HG02973 (cell line): Measurements from ENCODE around the gene GTF2F2.

ENCODE experiments used
- ATAC-seq: cut with Tn5 transposase; IDR thresholded peaks from one replicate; pipeline ENCODE4 v1.9.1; 2021; ENCODE audit warnings: moderate library complexity; ENCODE audit not compliant: unreplicated experiment

The GTF2F2 gene, protein sequence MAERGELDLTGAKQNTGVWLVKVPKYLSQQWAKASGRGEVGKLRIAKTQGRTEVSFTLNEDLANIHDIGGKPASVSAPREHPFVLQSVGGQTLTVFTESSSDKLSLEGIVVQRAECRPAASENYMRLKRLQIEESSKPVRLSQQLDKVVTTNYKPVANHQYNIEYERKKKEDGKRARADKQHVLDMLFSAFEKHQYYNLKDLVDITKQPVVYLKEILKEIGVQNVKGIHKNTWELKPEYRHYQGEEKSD

DNA sequence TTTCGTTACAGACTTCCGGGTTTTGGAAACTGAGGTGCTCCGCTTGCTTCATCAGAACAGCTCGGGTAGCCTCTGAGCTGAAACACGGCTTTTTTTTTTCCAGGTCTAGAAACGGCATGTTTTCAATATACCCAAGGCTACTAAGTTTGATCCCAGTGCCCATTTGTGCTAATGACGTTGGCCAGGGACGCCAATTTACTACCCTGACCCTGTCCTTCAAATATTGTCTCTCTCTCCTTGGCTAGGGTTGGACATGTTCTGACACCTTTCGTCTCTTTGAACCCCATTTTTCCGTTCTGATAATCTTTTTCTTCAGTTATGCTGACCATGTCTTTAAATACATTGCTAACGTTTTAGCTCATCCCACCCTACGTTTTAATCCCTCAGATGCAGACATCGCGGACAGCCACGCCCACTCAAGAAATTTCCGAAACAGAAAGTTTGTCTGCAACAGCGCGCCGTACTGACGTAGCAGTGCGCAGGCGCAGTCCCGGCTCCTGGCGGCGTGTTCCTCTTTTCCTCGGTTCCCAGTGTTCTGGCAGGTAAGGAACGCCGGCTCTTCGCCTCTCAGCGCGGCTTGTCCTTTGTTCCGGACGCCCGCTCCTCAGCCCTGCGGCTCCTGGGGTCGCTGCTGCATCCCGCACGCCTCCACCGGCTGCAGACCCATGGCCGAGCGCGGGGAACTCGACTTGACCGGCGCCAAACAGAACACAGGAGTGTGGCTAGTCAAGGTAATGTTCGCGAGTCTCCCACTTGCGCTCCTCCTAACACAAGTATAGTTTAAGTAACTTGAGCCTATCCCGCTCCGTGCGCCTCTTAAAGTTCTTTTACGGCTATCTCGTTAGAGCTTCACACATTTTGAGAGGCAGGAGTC lies at the start of gene GTF2F2:
GTF2F2 (plus strand) TSS at position 520 of the 874 bp plus-strand sequence; CDS start at position 666, 146 bp downstream.
- ATAC-seq = peak; percentile 68

DNA sequence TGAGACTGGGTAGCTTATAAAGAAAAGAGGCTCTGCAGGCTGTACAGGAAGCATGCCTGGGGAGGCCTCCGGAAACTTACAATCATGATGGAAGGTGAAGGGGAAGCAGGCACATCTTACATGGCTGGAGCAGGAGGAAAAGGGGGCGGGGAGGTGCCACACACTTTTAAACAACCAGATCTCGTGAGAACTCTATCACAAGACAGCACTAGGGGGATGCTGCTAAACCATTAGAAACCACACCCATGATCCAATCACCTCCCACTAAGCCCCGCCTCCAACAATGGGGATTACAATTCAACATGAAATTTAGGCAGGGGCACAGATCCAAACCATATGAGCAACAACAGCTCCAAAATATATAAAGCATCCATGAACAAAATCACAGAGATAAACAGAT lies 46.5 kb upstream of the GTF2F2 start:
- no peak for ATAC-seq

DNA sequence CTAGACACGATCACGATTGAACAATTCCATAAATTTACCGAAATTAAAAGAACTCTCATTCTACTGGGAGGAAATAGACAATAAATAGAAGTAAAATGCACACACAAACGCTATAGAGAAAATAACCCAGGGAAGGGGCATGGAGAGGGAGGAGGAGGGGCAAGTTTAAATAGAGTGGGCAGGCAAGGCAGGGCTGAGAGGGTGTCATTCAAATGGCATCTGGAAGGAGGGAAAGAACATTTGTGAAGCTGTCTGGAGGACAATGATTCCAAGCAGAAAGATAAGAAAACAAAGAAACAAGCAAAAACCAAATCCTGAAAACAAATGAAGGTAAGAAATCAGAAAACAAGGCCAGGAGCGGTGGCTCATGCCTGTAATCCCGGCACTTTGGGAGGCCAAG lies 45.6 kb upstream of the GTF2F2 start:
- ATAC-seq = no peak

DNA sequence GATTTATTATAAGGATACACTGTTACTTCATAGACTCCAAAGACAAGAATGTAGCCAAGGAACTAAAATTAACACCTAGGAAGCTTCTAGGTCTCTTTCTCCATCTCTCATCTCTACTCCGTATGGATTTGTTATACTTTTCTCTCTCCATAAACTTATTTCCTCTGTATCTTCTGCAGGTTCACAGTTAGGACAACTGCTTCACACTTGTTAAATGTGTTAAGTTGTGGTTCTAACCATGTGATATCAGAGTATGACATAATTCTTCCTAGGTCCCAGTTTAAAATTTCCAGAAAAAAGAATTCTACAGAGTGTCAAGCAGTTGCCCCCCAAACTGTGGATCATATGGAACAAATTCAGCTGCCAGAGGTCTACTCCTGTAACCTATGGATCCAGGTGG lies 42.3 kb upstream of the GTF2F2 start:
- no peak for ATAC-seq

DNA sequence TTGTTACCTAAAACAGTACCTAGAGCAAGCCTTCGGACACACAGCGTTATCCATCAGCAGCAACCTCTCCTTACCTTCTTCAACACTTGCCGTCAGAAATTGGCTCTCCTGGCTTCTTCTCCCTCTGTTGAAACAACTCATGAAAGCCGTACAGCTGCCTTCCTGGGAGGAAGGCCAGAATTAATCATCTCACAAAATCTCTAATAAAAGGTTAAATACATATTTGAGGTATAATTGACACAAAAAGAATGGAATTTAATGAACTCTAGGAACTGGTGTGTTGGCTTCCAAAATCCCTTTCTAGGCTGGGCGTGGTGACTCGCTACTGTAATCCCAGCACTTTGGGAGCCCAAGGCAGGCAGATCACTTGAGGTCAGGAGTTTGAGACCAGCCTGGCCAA lies 37.3 kb upstream of the GTF2F2 start:
- no peak for ATAC-seq

DNA sequence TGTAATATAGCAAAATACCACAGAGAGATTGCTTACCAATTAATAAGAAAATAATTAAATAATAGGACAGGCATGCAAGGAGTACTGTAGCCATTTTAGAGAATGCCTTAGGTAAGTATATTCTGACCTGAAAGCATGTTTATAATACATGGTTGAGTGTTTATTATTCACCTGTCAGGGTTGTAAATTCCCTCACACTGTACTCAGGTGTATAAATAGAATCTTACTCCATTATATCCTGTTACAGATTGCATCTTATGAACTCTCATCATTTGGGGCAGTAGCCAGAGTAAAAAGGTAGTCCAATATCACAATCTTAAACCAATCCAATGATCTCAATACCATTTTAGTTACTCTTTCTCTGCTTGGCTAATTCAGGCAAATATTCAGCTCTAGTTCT lies 35.8 kb upstream of the GTF2F2 start:
- ATAC-seq = no peak

DNA sequence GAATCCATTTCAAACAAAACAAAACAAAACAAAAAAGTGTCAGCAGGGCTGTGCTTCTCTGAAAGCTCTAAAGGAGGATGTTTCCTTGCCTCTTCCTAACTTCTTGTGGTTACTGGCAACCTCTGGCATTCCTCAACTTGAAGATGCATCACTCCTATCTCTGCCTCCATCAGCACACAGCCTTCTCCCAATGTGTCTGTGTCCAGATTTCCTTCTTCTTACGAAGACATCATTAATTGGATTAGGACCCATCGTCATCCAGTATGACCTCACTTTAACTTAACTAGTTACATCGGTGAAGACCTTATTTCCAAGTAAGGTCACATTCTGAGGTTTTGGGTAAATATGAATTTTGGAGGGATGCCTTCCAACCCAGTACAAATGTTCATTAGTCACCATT lies 33.8 kb upstream of the GTF2F2 start:
- no peak for ATAC-seq

DNA sequence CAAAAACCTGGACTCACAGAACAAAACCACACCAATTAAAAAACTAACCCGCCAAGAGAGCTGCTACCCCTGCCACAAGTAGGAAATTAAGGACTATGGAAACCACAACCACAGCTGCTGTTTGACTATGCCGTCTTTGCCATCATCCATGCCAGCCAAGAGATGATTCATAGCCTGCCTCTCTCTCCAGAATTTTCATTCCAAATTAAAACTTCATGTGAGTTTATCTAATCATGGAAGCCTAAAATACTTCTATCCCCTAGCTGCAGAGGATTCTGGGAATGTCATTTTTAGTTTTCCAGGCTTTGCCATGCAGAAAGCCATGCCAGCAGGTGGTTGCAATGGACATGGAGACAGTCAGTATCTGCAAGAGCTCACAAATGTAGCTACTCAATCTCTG lies 27.6 kb upstream of the GTF2F2 start:
- no peak for ATAC-seq

DNA sequence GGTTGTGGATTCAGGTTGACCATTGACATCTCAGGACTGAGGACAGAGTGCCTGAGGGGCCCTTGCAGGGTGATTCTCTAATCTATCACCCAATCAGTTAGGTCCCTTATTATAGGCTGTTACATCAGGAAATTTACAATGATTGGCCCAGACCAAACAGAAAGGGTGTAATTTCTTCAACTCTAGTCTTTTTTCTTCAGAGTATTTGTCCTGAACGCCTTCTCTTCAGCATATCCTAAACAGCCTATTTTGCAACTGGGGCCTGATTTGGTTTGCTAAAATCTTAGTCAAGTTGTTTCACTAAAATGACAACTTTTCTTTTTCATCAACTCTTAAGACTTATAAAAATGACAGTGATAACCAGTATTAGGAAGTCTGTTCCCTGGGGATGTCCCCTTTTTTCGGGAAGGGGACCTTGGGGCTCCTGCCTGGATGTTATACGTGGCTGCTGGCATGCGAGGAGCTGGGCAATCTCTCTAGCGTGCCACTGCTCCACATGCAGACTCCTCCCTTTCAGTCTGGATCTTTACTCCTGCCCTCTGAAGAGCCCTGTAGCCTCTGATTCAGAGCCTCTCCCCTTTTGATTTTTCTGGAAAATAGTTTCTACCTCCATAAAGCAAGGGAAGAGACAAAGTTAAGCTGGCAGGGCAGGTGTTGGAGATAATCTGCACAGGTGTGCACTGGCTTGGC lies 19.6 kb upstream of the GTF2F2 start:
- ATAC-seq = no peak

DNA sequence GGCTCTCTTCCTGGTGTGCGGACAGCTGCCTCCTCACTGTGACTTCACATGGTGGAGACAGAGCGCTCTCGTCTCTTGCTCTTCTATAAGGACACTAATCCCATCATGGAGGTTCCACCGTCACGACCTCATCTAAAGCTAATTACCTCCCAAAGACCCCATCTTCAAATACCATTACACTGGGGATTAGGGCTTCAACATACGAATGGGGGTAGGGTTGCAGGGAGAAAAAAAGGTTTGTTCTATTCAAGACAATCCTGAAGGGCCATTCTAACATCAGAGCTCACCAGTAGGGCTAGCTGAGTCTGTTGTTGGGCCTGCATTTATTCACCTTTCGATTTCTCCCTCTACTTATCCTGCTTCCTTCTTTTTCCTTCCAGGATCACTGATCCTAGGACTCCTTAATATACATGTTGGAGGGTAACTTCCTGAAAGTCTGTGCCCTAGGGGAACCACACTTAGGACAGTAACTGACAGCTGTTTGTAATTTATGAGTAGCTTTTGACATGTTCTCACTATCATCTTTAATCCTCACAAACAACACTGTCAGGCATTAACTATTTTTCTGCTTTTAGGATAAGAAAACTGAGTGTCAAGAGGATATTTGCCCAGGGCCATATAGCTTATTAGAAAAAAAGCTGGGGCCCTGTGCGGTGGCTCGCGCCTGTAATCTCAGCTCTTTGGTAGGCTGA lies 18.8 kb upstream of the GTF2F2 start:
- no peak for ATAC-seq

DNA sequence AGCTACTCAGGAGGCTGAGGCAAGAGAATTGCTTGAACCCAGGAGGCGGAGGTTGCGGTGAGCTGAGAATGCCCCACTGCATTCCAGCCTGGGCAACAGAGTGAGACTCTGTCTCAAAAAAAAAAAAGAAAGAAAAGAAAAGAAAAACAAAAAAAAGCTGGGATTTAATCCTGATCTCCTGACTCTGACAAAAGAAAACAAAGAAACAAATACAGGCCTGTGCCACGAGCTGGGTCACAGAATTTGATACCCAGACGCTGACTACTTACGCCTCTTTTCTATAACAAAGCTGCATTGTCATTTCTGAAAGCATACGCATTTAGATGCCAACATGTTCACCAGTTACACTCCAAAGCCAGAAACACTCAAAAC lies 18.2 kb upstream of the GTF2F2 start:
- no peak for ATAC-seq

DNA sequence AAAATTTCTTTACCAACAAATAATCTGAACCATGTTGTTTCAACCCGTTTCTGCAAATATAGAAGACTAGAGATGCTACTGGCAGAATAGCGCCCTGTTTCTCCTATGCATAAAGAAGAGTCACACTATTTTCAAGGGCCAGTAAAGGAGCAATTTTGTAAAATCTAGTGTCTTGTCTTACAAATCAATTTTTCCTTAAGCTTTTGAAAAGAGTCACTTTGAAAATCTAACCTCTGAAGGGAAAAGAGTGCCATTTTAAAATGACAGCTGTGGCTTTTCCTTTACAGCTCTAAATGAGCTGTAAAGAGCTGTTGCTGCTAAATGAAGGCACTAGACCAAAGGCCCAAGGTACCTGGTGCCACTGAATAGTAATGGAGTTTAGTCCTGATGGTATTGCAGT lies 16.9 kb upstream of the GTF2F2 start:
- no peak for ATAC-seq

DNA sequence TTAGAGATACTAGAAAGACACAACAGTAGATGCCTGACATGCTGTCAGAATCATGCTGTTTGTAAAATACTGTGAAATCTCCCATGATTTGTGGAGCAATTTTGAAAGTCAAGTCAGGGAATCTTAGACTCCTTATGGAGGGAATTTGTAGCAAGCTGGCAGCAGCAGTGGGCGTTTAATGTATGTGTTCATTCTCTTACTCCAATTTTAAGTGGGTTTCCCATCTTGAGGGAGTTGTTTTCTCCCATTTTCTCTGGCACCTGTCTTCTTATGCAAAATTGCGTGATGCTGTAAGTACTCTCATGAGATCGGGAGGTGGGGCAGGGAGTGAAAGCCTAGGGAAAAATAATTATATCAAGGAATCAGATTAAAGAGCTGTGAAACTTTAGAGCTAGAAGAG lies 16.0 kb upstream of the GTF2F2 start:
- ATAC-seq = no peak

DNA sequence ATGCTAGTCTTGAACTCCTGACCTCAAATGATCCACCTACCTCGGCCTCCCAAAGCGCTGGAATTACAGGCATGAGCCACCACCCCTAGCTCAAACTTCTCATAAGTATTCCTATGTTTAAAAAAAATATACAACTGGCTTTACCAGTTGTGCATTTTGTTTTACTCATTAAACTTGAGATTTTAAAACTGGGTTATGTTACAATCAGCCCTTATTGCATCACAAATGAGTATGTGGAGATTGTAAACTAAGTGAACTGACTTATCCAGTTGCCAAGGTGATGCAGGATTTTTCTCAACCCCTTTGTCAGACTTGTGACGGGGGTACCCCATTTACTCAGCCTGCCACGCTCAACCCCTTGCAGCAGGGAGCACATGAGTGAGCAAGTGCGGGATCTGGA lies 14.4 kb upstream of the GTF2F2 start:
- ATAC-seq = no peak

DNA sequence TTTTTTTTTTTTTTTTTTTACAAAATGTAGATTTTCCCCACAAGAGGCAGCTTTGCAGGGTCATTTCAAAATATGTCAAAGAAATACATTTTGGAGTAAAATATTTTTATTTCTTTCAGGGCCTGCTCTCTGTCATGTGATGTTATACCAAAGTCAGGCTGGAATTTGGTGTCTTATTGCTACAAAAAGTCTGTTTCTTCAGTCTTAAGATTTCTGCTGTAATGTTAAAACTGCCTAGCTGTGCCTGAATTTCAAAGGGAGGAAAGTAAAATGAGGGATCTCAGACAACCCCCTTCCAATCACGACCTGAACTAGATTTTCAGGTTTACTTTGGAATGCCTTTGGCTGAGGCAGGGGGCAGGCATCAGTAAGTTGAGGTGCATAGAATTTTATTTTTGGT lies 12.8 kb upstream of the GTF2F2 start:
- no peak for ATAC-seq

DNA sequence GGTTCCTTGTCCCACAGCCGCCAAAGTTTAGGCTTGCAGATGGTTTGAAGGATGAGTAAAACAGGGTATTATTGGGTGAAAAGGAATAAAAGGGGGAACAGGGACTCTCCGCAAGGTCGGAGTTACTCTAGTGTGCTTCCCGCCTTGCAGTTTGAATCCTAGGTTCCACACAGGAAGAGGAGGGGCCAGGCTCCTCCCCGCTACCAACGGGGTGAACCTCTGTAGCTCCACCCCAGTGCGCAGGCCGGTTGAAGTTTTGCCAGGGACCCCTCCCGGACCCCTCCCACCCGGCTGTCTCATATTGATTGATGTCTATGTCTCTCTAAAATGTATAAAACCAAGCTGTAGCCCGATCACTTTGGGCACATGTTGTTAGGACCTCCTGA lies 11.6 kb upstream of the GTF2F2 start:
- ATAC-seq = no peak

DNA sequence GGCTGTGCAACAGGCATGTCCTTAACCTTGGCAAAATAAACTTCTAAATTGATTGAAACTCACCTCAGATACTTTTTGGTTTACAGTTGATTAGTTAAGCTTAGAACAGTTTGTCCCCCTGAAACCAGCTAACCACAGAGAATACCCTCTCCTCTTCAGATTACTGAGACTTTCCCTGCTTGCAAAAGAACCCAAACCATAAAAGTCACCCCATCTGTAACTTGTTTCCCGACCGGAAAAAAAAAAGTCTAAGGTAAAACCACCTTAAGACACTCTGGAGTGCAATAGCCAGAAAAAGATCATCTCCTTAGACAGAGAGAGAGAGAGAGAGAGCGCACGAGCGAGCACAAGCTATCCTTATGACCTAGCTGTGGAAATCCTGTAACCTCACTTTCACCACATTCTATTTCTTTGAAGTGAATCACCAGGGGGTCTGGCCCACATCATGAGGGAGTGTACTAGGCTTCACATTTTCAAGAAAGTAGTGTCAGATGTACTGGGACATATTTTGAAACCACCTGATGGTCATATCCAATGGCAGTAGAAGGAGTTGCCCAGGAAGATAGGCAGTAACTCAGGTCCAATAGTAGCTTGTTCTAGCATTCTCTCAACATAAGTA lies 11.1 kb upstream of the GTF2F2 start:
- peak; percentile 85 for ATAC-seq

DNA sequence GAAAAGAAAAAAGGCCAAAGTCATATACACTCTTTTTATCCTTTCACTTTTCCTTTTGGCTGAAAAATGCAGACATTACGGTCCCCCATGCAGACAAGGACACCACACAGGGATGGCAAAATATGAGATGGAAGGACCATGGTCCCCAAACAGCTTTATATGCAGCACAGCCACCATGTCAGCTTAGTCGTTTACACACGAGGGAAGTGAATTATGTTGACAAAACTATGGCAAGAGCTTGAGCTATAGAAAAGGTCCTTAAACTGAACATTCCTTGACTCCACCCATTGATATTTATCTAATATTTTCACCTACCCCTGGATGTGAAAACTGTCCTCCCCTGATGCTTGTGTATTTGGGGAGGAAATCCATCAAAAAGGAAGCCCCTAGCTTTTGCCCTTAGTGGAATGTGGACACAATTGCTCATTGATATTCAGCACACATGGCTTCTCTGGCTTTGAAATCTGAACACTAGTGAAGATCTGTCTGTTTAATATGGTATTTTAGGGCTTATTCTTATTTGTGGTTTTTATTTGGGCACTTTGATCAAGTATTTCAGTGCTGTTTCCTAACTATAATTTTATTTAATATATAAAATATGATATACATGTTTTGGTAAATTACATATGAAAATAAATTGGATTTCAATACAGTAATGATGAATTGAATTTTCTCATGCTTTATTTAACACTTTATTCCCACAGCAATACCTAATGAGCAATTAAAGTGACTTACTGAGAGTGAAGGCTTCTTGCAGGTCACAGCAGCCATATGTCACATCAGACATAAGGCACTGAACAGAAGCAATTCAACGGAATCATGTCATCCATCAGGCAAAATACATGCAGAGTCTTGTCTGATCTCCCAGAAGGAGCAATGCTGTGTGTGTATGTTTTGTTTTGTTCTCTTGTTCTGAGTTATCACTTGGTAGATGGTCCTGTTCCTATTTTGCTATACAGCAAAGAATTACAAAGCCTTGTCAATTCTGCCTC lies 6.8 kb upstream of the GTF2F2 start:
- ATAC-seq = no peak

DNA sequence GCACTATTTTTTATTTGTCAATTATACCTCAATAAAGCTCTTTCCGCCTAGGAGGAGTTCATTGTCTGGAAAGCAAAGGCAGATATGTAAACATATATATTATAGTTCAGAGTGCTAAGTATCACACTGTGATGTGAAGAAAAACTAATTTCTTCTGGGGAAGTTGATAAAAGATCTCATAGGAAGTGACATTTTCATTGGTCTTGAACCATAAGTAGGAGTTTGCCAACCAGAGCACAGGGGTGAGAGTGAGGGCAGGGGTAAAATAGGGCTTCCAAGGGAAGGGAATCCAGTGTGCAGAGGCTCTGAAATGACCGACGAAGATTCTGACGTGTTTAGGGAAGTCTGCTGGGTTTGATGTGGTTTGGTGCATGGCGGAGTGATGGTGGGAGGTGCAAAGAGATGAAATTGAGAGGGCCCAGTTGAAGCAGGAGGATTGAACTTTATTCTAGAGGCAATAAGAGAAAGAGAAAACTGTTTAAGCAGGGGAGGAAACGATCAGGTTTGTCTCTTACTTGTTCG lies 780 bp upstream of the GTF2F2 start:
- ATAC-seq = no peak
